GM12873 (cell line): ENCODE results near the gene DLEU7.

Experiments
- TF ChIP-seq, protein P1 (sequence below): IDR thresholded peaks from 2 replicates; pipeline ENCODE4 v1.5.1; 2012; ENCODE audit warnings: low read depth, mild to moderate bottlenecking, moderate library complexity, low read length, control low read depth; ENCODE audit not compliant: insufficient read depth; ENCODE audit errors: missing control alignments

Gene DLEU7

DNA sequence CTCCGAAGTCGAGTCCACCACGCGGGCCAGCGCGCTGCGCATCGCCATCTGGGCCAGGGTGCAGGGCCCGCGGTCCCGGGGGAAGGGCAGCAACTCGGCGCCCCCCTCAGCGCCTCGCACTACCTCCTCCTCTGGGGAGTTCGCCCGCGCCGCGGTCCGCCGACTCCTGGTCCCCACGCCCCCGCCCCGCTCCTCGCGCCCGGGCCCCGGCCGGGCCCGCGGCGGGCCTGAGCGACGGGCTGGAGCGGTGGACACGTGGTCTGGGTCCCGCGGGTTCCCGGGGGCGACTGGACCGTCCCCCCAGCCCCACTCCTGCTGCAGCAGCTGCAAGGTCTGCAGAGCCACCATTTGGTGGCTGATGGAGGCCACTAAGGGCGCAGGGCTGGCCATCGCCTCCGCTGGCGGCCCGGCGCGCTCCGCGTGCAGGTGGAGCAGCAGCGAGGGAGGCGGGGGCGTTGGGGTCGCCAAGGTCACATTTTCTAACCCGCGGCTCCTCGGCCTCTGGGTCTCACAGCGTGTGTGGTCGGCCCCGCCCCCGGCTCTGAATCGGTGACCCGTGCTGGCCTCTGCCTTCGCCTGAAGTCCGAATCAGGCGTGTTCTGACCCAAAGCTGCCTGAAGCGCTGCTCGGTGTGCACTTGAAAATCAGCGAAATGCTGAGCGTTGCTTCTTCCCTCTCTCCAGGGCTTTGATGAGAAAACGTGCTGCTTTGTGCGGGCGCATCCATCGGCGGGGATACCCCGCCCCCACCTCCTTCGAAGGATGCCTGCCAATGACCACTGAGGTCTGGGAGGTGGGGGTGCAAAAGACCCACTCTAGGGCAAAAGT, at the start of gene DLEU7:
Gene DLEU7, minus strand, starts transcription at position 436 of the 827 bp plus-strand sequence. Its CDS starts 46 bp downstream, at position 390.
- TF ChIP-seq, protein P1, sequence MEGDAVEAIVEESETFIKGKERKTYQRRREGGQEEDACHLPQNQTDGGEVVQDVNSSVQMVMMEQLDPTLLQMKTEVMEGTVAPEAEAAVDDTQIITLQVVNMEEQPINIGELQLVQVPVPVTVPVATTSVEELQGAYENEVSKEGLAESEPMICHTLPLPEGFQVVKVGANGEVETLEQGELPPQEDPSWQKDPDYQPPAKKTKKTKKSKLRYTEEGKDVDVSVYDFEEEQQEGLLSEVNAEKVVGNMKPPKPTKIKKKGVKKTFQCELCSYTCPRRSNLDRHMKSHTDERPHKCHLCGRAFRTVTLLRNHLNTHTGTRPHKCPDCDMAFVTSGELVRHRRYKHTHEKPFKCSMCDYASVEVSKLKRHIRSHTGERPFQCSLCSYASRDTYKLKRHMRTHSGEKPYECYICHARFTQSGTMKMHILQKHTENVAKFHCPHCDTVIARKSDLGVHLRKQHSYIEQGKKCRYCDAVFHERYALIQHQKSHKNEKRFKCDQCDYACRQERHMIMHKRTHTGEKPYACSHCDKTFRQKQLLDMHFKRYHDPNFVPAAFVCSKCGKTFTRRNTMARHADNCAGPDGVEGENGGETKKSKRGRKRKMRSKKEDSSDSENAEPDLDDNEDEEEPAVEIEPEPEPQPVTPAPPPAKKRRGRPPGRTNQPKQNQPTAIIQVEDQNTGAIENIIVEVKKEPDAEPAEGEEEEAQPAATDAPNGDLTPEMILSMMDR = no peak

DNA sequence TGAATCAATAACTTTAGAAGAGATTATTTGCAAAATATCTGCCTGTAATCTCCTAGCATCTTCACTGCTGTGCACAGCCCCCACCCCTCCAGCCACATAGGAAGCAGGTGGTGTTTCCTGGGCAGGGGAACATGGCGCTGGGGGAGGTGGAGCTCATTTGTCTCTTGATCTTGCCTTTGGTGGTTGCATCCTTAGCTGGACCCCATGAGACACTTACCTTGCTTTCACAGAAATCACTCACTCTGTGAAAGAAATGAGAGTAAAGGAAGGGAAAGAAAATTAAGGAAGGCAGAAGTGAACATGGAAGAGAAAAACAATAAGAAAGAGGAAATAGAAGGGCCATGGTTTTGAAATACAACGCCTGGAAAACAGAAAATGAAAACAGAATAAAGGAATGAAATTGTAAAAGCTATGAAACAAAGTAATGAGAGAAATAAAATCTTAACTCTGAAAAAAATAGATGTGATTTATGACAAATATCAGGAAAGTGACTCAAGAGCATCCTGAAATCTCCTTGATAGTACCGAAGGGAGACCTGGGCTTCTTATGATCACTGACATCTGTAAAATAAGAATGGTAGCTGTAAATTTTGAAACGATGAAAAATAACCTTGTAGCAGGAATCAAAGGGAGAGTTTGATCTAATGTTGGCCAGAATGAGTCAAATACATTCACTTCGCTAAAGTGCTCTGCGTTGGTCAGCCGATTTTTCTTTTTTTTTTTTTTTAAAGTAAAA, 48.9 kb upstream of the DLEU7 start:
- TF ChIP-seq, protein P1 = no peak

DNA sequence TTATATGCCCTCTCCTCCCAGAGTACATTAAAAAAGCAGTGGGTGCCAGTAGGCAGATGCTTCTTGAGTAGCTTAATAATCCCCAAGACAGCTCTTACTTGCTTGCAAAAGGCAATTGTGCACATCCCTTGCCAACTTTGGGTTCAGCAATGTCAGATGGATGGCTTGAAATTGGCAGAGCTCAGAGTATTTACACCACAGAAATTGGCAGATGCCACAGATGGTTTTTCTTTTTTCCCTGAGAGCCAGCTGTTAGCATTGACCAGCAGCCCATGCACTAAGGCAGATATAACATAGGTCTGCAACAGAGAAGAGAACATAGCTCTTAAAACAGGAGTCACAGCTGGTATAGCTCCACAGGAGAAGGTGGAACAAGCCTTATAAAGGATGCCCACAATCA, 47.7 kb upstream of the DLEU7 start:
- TF ChIP-seq, protein P1 = no peak

DNA sequence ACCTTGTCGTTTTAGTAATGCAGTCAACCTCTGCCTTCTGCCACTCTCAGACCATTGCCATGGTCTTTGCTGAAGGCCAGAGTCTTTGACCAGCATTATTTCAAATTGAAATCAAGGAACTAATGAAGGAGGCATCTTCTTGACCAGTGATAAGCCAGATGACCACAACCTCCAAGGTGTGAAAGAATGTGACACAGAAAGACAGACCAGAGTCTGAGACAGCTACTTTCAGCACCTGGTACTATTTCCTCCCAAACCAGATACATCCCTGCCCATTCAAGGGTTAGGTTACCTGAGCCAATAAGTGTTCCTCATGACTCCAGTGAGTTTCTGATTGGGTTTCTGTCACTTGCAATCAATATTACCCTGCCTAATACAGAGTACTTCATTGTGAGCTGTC, 45.8 kb upstream of the DLEU7 start:
- TF ChIP-seq, protein P1 = no peak

DNA sequence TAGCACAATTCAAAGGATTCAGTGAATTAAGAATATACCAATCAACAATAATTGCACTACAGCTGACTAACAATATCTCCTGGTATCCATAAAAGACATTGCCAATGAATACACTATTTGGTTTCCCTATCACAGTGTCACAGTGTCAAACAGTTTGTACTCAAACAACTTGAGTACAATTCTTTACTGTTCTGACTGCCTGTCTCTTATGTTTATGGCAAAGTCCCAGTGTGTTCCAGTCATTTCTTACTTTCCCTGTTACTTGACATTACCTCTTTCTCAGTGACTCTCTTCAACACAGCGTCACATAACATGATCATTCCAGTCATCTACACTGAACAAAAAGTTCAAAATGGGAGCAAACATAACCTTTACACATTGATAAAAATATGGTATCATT, 44.9 kb upstream of the DLEU7 start:
- TF ChIP-seq, protein P1 = no peak

DNA sequence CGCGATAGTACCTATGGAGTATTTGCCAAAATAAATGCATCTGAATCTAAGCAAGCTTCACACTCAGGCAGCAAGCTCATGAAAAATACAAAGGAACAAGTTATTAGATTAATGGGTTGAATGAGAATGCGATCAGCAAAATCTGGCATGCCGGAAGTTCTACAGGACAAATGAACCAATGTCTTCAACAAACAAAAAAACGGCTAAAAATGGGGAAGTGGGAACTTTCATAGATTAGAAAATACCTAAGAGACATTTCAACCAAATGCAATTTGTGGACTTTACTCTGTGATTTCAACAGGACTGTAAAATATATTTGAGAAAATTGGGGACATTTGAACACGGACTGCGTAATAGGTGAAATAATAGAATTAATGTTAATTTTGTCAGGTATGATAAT, 43.7 kb upstream of the DLEU7 start:
- TF ChIP-seq, protein P1 = no peak

DNA sequence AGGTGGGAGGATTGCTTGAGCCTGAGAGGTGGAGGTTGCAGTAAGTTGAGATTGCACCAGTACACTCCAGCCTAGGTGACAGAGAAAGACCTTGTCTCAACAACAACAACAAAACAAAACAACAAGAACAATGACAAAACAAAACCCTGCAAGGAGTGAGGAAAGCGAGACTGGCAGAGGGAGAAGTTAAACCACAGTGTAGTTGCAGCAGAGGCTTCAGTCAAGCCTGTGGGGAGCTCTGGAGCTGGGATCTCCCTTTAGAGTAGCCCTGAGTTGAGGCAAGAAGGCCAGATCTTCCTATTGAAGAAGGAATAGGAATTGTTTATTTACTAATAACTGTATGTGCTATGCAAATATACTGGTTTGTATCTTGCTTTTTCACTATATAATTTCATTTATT, 40.8 kb upstream of the DLEU7 start:
- TF ChIP-seq, protein P1 = no peak
